ENCODE data around the gene DCN.

DNA sequence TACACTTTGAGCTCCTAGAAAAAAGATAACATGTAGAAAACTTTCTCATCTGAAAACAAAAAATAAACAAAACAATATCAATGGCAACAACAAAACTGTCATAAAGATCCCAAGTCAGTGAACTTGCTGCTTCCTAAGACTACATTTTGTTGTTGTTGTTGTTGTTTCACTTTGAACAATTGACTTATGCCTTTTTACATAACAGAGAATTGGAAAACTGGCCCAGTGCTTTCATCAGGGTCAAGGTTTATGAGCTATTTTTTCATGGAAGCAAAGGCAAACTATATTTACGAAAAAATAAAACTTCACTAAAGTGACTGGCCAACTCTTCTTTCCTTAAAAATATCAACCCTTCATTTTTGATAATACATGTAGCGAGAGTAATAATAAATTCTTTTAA is 6.3 kb downstream of the DCN start:
- TF ChIP-seq, protein P1, sequence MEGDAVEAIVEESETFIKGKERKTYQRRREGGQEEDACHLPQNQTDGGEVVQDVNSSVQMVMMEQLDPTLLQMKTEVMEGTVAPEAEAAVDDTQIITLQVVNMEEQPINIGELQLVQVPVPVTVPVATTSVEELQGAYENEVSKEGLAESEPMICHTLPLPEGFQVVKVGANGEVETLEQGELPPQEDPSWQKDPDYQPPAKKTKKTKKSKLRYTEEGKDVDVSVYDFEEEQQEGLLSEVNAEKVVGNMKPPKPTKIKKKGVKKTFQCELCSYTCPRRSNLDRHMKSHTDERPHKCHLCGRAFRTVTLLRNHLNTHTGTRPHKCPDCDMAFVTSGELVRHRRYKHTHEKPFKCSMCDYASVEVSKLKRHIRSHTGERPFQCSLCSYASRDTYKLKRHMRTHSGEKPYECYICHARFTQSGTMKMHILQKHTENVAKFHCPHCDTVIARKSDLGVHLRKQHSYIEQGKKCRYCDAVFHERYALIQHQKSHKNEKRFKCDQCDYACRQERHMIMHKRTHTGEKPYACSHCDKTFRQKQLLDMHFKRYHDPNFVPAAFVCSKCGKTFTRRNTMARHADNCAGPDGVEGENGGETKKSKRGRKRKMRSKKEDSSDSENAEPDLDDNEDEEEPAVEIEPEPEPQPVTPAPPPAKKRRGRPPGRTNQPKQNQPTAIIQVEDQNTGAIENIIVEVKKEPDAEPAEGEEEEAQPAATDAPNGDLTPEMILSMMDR (IDR thresholded peaks at IDR 0.05) = no peak
- no peak for TF ChIP-seq POLR2A (IDR thresholded peaks at IDR 0.05)

Data from right lobe of liver (tissue), 4 donors.